Stomach smooth muscle (tissue), 2 donors: ENCODE results near the gene SHANK3.

Experiments used
- H3K27ac ChIP-seq: one replicate; pipeline ENCODE4 v1.7.0; 2013; ENCODE audit warnings: mild to moderate bottlenecking, low read length, inconsistent platforms
- H3K27me3 ChIP-seq, 2 donors: one replicate each; pipeline ENCODE4 v1.7.0; 2013; ENCODE audit warnings: low read length in 2 of 2; ENCODE audit not compliant: insufficient read depth in 2 of 2, control insufficient read depth in 1 of 2
- H3K36me3 ChIP-seq, 2 donors: one replicate each; pipeline ENCODE4 v1.7.0; 2013; ENCODE audit warnings: low read length in 2 of 2; ENCODE audit not compliant: control insufficient read depth in 2 of 2, insufficient read depth in 2 of 2
- H3K4me1 ChIP-seq: one replicate; pipeline ENCODE4 v1.7.0; 2013; ENCODE audit warnings: low read length; ENCODE audit not compliant: control insufficient read depth, insufficient read depth
- H3K4me3 ChIP-seq, 2 donors: one replicate each; pipeline ENCODE4 v1.7.0; 2013; ENCODE audit warnings: low read length in 2 of 2
- H3K9ac ChIP-seq, 2 donors: one replicate each; pipeline ENCODE4 v1.7.0; 2013; ENCODE audit warnings: low read length in 2 of 2, mild to moderate bottlenecking in 1 of 2
- H3K9me3 ChIP-seq, 2 donors: one replicate each; pipeline ENCODE4 v1.7.0; 2013; ENCODE audit warnings: low read length in 2 of 2; ENCODE audit not compliant: control insufficient read depth in 2 of 2
- donor health status: healthy.
- donor health status: Pancreatic carcinoma.

SHANK3 gene

GRCh38 chr22:50708474-50708873 is 35.9 kb downstream of the SHANK3 start:
- Histone ChIP-seq H3K4me1 (peaks cover 5% of the 10 kb centered on the region), H3K27ac (no peak overlapping the region), H3K9me3 (no peaks in the 10 kb centered on the region), H3K27me3 (peaks cover 0 to 2% of the 10 kb centered on the region in 2 donors), H3K4me3 (no peak overlapping the region), H3K36me3 (peaks cover 0 to 2% of the 10 kb centered on the region in 2 donors), H3K9ac (no peak overlapping the region)

GRCh38 chr22:50708996-50709395 is 36.4 kb downstream of the SHANK3 start:
- Histone ChIP-seq H3K27me3 (peaks cover 0 to 2% of the 10 kb centered on the region in 2 donors), H3K9ac (no peak overlapping the region), H3K27ac (no peak overlapping the region), H3K36me3 (peaks cover 0 to 2% of the 10 kb centered on the region in 2 donors), H3K4me1 (peaks cover 5% of the 10 kb centered on the region), H3K4me3 (no peak overlapping the region), H3K9me3 (no peaks in the 10 kb centered on the region)

DNA sequence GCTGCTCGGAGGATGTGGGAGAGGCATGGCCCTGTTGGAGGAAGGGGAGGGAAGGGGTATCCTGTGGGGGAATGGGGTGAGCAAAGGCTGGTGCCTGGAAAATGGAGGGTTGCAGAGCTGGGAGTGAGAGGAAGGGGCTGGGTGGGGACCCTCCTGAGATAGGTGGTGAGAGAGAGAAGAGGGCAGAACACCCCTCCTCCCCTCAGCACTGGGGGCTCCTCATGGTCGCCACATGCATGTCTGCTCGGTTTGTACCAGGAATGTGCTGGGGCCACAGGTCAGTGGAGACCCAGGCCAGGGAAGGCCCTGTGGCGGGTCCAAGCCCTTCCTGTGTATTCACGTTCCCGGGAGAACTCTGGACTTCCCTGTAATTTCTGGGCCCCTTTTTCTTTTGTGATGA is 37.6 kb downstream of the SHANK3 start:
- Histone ChIP-seq H3K9me3 (no peaks in the 10 kb centered on the region), H3K4me1 (peaks cover 3% of the 10 kb centered on the region), H3K4me3 (no peak overlapping the region), H3K9ac (no peak overlapping the region), H3K27me3 (peaks cover 0 to 2% of the 10 kb centered on the region in 2 donors), H3K27ac (no peak overlapping the region), H3K36me3 (peaks cover 0 to 2% of the 10 kb centered on the region in 2 donors)

DNA sequence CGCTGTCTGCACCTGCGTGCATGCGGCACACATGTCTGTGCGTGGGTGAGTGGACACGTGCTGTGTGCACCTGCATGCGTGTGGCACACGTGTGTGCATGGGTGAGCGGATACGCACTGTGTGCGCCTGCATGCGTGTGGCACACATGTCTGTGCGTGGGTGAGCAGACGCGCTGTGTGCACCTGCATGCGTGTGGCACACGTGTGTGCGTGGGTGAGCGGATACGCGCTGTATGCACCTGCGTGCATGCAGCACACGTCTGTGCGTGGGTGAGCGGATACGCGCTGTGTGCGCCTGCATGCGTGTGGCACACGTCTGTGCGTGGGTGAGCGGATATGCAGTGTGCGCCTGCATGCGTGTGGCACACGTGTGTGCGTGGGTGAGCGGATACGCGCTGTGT is 38.3 kb downstream of the SHANK3 start:
- Histone ChIP-seq H3K4me1 (peaks cover 2% of the 10 kb centered on the region), H3K27ac (no peak overlapping the region), H3K36me3 (peaks cover 0 to 2% of the 10 kb centered on the region in 2 donors), H3K9me3 (no peaks in the 10 kb centered on the region), H3K27me3 (peaks cover 0 to 2% of the 10 kb centered on the region in 2 donors), H3K9ac (no peak overlapping the region), H3K4me3 (no peak overlapping the region)

DNA sequence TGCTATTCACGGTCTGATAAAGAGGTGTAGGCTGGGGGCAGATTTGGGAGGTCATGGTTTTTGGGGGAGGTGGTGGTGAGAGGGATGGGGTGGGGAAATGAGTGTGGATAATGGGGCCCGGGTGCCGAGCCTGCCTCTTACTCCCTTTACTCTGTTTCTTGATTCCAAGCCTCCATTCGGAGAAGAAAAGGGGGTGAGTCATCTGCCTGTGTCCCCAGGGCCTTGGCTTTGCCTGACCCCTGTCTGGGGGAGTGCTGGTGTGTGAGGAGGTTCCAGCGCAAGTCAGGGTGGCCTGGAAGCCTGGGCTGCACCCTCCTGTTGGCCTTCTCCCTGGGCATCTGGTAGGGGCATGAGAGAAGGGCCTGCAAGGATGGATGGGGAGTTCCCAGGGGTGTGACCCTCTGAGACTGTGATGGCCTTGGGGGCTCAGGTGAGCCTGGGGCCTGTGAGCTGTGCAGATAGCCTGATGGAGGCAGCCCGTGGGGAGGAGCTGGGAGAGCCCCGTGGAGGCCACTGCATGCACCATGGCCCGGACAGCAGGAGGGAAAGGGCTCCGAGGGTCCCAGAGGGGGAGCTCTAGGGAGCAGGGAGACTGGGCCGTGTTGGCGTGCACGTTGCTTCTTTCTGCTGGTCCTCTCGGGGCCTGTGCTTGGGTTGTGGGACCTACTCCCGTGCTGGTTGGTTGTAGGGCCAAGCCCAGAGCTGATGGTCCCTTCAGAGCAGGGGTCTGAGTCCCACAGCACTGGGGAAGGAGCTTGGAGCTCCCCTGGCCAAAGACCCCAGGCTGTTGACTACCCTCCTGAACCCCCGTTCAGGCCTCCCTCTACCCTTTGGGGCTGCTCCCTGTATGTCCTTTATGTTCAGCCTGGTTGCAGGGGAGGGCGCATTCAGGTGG is 39.1 kb downstream of the SHANK3 start:
- peaks cover 0 to 2% of the 10 kb centered on the region in 2 donors for H3K36me3 ChIP-seq
- H3K4me3 ChIP-seq: no peak overlapping the region
- H3K27me3 ChIP-seq: peaks cover 0 to 2% of the 10 kb centered on the region in 2 donors
- no peak overlapping the region for H3K9ac ChIP-seq
- H3K9me3 ChIP-seq: no peaks in the 10 kb centered on the region
- peaks cover 2% of the 10 kb centered on the region for H3K4me1 ChIP-seq
- no peak overlapping the region for H3K27ac ChIP-seq

DNA sequence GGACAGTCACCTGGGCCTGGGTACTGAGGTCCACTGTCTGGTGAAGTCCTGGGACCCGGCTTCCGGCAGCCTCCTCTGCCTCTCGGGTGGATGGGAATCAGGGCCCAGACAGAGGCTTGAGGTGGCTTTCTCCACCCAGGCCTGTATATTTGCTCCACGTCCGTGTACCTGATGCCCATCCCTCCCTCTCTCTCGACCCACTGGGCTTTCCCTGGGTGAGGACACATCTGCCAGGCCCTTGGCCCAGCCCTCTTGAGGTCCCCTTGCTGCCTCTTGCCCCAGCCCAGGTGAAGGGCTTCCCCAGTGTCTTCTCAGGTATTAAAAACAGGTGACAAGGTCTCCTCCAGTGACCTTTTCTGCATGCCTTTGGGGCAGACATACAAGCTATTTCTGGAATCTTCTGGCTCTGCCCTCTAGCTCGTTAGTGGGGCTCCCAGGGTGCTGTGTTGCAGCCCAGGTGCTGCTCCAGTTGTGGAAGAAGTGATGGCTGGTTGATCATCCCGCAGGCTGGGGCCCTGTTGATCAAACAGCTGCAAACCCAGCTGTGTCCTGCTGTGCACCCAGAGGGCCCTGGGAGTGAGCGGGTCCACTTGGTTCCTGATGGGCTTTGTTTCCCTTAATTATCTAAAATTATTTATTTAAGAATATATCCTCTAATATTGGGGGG is 39.9 kb downstream of the SHANK3 start:
- no peaks in the 10 kb centered on the region for H3K9me3 ChIP-seq
- H3K4me3 ChIP-seq: no peak overlapping the region
- H3K36me3 ChIP-seq: peaks cover 0 to 2% of the 10 kb centered on the region in 2 donors
- no peak overlapping the region for H3K9ac ChIP-seq
- H3K27ac ChIP-seq: no peak overlapping the region
- peaks cover 0 to 2% of the 10 kb centered on the region in 2 donors for H3K27me3 ChIP-seq
- H3K4me1 ChIP-seq: peaks cover 2% of the 10 kb centered on the region

DNA sequence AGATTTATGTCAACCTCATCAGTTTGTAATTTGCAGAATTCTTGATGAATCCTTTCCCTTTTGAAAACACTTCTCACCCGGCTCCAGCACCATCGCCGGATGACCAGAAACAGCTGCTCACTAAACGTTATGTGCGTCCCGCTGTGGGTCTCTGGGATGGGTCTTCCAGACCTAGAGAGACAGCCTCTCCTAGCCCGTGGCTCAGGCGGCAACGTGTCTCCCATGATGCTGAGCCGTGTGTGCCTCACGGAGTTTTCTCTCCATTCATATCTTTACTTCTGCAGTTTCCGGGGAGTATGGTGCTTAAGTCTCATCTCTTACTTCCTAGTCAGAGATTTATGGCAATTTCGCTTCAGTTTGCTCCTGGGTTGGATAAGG is 40.4 kb downstream of the SHANK3 start:
- Histone ChIP-seq H3K27me3 (peaks cover 0 to 2% of the 10 kb centered on the region in 2 donors), H3K36me3 (peaks cover 0 to 2% of the 10 kb centered on the region in 2 donors), H3K9me3 (no peaks in the 10 kb centered on the region), H3K9ac (no peak overlapping the region), H3K27ac (no peak overlapping the region), H3K4me1 (peaks cover 2% of the 10 kb centered on the region), H3K4me3 (no peak overlapping the region)

GRCh38 chr22:50713571-50714056 is 41.0 kb downstream of the SHANK3 start:
- no peak overlapping the region for H3K4me3 ChIP-seq
- peaks cover 2% of the 10 kb centered on the region for H3K4me1 ChIP-seq
- H3K36me3 ChIP-seq: peaks cover 0 to 2% of the 10 kb centered on the region in 2 donors
- H3K27ac ChIP-seq: no peak overlapping the region
- H3K9ac ChIP-seq: no peak overlapping the region
- peaks cover 0 to 2% of the 10 kb centered on the region in 2 donors for H3K27me3 ChIP-seq
- H3K9me3 ChIP-seq: no peaks in the 10 kb centered on the region

GRCh38 chr22:50714150-50714549 is 41.5 kb downstream of the SHANK3 start:
- peaks cover 0 to 2% of the 10 kb centered on the region in 2 donors for H3K36me3 ChIP-seq
- H3K9ac ChIP-seq: no peak overlapping the region
- peaks cover 2 to 3% of the 10 kb centered on the region in 2 donors for H3K27me3 ChIP-seq
- no peaks in the 10 kb centered on the region for H3K9me3 ChIP-seq
- no peak overlapping the region for H3K4me3 ChIP-seq
- H3K4me1 ChIP-seq: peaks cover 2% of the 10 kb centered on the region
- H3K27ac ChIP-seq: no peak overlapping the region

GRCh38 chr22:50714631-50715179 is 42.1 kb downstream of the SHANK3 start:
- H3K27me3 ChIP-seq: peaks cover 3 to 7% of the 10 kb centered on the region in 2 donors
- H3K9me3 ChIP-seq: no peaks in the 10 kb centered on the region
- H3K36me3 ChIP-seq: no peaks in the 10 kb centered on the region
- H3K4me3 ChIP-seq: no peak overlapping the region
- H3K9ac ChIP-seq: no peak overlapping the region
- peaks cover 2% of the 10 kb centered on the region for H3K4me1 ChIP-seq
- H3K27ac ChIP-seq: no peak overlapping the region
